ENCODE measurements around the gene MCCC2.
"Not testable (repeated sequence)": the region's sequence is repeated elsewhere in the genome, so short reads cannot be mapped to it uniquely, and the experiment has no call there.

Gene MCCC2

GRCh38 chr5:71600783-71601182 lies 13.6 kb downstream of the MCCC2 start:
- in situ Hi-C loops (cut with HindIII; ENCODE audit: low sequenced_read_pairs) = no loop called here
- no peak for TF ChIP-seq CTCF (IDR thresholded peaks at IDR 0.05; ENCODE audit: low read depth, low read length)
- no peak for DNase-seq (ENCODE audit: low read depth, low spot score)
- no peak overlapping the region for H3K4me3 ChIP-seq (ENCODE audit: low read depth, low read length)

- TF ChIP-seq CTCF (IDR thresholded peaks at IDR 0.05; ENCODE audit: low read depth, low read length) = peak; percentile 76
- H3K4me3 ChIP-seq (ENCODE audit: low read depth, low read length) = no peak overlapping the region
- in situ Hi-C loops (cut with HindIII; ENCODE audit: low sequenced_read_pairs) = no loop called here
- peak; percentile 99 for DNase-seq (ENCODE audit: low read depth, low spot score)
These were observed 14.3 kb downstream of the MCCC2 start for GRCh38 chr5:71601222-71602026.

DNA sequence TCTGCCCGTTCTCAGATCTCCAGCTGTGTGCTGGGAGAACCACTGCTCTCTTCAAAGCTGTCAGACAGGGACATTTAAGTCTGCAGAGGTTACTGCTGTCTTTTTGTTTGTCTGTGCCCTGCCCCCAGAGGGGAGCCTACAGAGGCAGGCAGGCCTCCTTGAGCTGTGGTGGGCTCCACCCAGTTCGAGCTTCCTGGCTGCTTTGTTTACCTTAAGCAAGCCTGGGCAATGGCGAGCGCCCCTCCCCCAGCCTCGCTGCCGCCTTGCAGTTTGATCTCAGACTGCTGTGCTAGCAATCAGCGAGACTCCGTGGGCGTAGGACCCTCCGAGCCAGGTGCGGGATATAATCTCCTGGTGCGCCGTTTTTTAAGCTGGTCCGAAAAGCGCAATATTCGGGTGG lies 22.8 kb downstream of the MCCC2 start:
- H3K4me3 ChIP-seq (ENCODE audit: low read depth, low read length); in situ Hi-C loops (cut with HindIII; ENCODE audit: low sequenced_read_pairs); DNase-seq (ENCODE audit: low read depth, low spot score): not testable (repeated sequence)

- DNase-seq (ENCODE audit: low read depth, low spot score) = no peak
- in situ Hi-C loops (cut with HindIII; ENCODE audit: low sequenced_read_pairs) = no loop called here
- TF ChIP-seq CTCF (IDR thresholded peaks at IDR 0.05; ENCODE audit: low read depth, low read length) = no peak
- no peak overlapping the region for H3K4me3 ChIP-seq (ENCODE audit: low read depth, low read length)
These were observed 28.7 kb downstream of the MCCC2 start for GRCh38 chr5:71615809-71616208.

DNA sequence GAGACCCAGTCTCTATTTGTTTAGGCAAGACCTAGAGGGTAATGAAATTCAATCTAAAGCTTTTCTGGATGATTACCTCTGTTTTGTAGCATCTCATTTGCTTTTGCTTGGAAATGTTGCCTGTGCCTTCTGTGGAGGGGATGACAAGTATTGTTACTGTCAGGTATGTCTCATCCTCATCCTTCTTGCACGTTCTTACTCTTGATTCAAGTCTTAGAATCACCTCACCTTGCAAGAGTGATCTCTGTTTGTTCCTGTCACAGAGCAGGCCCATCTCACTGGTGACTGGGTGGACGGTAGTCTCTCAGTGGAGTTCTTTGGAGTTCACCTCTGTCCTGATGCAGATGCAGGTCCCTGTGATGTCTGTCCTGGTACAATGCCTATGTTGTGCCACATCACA lies 33.5 kb downstream of the MCCC2 start:
- DNase-seq (ENCODE audit: low read depth, low spot score) = no peak
- in situ Hi-C loops (cut with HindIII; ENCODE audit: low sequenced_read_pairs) = no loop called here
- TF ChIP-seq CTCF (IDR thresholded peaks at IDR 0.05; ENCODE audit: low read depth, low read length) = no peak
- H3K4me3 ChIP-seq (ENCODE audit: low read depth, low read length) = no peak overlapping the region

- H3K4me3 ChIP-seq (ENCODE audit: low read depth, low read length) = no peak overlapping the region
- in situ Hi-C loops (cut with HindIII; ENCODE audit: low sequenced_read_pairs) = no loop called here
- DNase-seq (ENCODE audit: low read depth, low spot score) = no peak
- TF ChIP-seq CTCF (IDR thresholded peaks at IDR 0.05; ENCODE audit: low read depth, low read length) = no peak
These were observed 34.1 kb downstream of the MCCC2 start for GRCh38 chr5:71621268-71621667.

DNA sequence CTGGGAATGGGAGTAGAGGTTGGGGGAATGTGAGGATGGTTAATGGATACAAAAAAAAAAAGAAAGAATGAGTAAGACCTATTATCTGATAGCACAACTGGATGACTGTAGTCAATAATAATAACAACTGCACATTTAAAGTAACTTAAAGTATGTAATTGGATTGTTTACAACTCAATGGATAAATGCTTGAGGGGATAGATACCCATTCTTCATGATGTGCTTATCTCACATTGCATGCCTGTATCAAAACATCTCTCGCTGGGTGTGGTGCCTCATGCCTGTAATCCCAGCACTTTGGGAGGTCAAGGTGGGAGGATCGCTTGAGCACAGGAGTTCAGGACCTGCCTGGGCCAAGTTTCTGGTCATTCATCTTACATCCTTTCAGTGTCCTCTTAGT lies 34.6 kb downstream of the MCCC2 start:
- no peak for TF ChIP-seq CTCF (IDR thresholded peaks at IDR 0.05; ENCODE audit: low read depth, low read length)
- in situ Hi-C loops (cut with HindIII; ENCODE audit: low sequenced_read_pairs) = no loop called here
- no peak for DNase-seq (ENCODE audit: low read depth, low spot score)
- H3K4me3 ChIP-seq (ENCODE audit: low read depth, low read length) = no peak overlapping the region

All from astrocyte of the spinal cord (primary cell).